Measurements from ENCODE around the gene ABCD4. TPM values are rescaled to one million over a fixed set of nuclear protein-coding genes. Genes with fewer than 3 reads are reported as not detected.

ABCD4 gene
- total and polyA plus RNA-seq, 2 donors (not counting 3 experiments of a cell fraction or from before 2014, with no cell fraction given): 58.2 to 84.2 TPM

- Histone ChIP-seq H3K27ac (ENCODE audit: insufficient read depth, low read depth, low read length) (no peak overlapping the region), H3K27me3 (ENCODE audit: control insufficient read depth in 2 of 2, insufficient read depth in 2 of 2, low read length in 2 of 2) (peaks cover 57 to 58% of the 10 kb centered on the region in 2 experiments), H2AFZ (ENCODE audit: low read depth, low read length) (no peak overlapping the region), H3K9ac (replicated peaks; ENCODE audit: extremely low read depth, insufficient read depth, low read length) (no peak overlapping the region), H3K4me2 (ENCODE audit: insufficient read depth, low read length) (no peak overlapping the region), H4K20me1 (replicated peaks; ENCODE audit: control insufficient read depth, extremely low read depth, insufficient read depth, low read length) (no peaks in the 10 kb centered on the region), H3K9me1 (replicated peaks; ENCODE audit: control insufficient read depth, extremely low read depth, insufficient read depth, low read length) (no peaks in the 10 kb centered on the region), H3K4me3 (replicated peaks in 1 of 3; ENCODE audit: insufficient read depth in 1 of 3, low read depth in 1 of 3, low read length in 3 of 3) (no peak overlapping the region), H3K36me3 (ENCODE audit: control insufficient read depth in 2 of 2, extremely low read depth in 1 of 2, insufficient read depth in 2 of 2, low read length in 2 of 2) (no peaks in the 10 kb centered on the region), H3K4me1 (ENCODE audit: control insufficient read depth, extremely low read depth, insufficient read depth, low read length) (peaks cover 3% of the 10 kb centered on the region), H3K79me2 (ENCODE audit: control insufficient read depth, insufficient read depth, low read length) (no peaks in the 10 kb centered on the region), H3K9me3 (replicated peaks; ENCODE audit: control insufficient read depth, insufficient read depth, low read length) (no peaks in the 10 kb centered on the region)
- intact Hi-C loops (cut with micrococcal nuclease): no loop called here
- no TSS peak for BruUV-seq (replicated peaks)
- POLR2A ChIA-PET: no interaction called here
- TF ChIP-seq CTCF (IDR thresholded peaks at IDR 0.05; ENCODE audit: extremely low read depth in 1 of 2, insufficient read depth in 1 of 2, low read depth in 1 of 2, low read length in 2 of 2): no peak
- no peak for TF ChIP-seq MYC (IDR thresholded peaks at IDR 0.05; ENCODE audit: low read depth, low read length)
- TF ChIP-seq GATA2 (IDR thresholded peaks at IDR 0.05; ENCODE audit: insufficient read depth, insufficient read length, low read depth, low read length): no peak
- TF ChIP-seq POLR2A (IDR thresholded peaks at IDR 0.05; ENCODE audit: low read depth, low read length): no peak
- dilution Hi-C loops (cut with MboI; ENCODE audit: extremely low pct_ligation_motif_present, low sequenced_read_pairs): no loop called here
- CTCF ChIA-PET: interaction anchor here (0.9 to 1.2 kb wide), 2 partner anchors 14 to 16 kb away, joined by 3 read pairs; no protein-coding TSS in a partner anchor
- no peak for DNase-seq (ENCODE audit: low read depth, low spot score)
- FAIRE-seq: no peak
Measured at GRCh38 chr14:74237441-74237840, 65.3 kb downstream of the ABCD4 start.

Other genes with a start within 250 kb of the ABCD4 start
- 7.3 and 10.2 TPM in 2 replicates for gene ALDH6A1, start 218.5 kb downstream of the ABCD4 start, total RNA-seq
- gene ALDH6A1, start 218.5 kb downstream of the ABCD4 start, polyA plus RNA-seq: 5.1 and 5.2 TPM in 2 replicates
- gene LIN52, start 218.0 kb downstream of the ABCD4 start, total RNA-seq: 9.7 and 10.5 TPM in 2 replicates
- 4.8 and 6.6 TPM in 2 replicates for gene LIN52, start 218.0 kb downstream of the ABCD4 start, polyA plus RNA-seq
- not detected in 2 replicates for gene VSX2, start 63.5 kb downstream of the ABCD4 start, total RNA-seq
- not detected in 2 replicates for gene VSX2, start 63.5 kb downstream of the ABCD4 start, polyA plus RNA-seq
- gene VRTN, start 45.5 kb upstream of the ABCD4 start, total RNA-seq: not detected in 2 replicates
- gene VRTN, start 45.5 kb upstream of the ABCD4 start, polyA plus RNA-seq: 0.02 and 0.03 TPM in 2 replicates
- gene SYNDIG1L, start 123.3 kb upstream of the ABCD4 start, total RNA-seq: not detected in 2 replicates
- not detected in 2 replicates for gene SYNDIG1L, start 123.3 kb upstream of the ABCD4 start, polyA plus RNA-seq
- gene NPC2, start 190.4 kb upstream of the ABCD4 start, total RNA-seq: 203 and 238 TPM in 2 replicates
- gene NPC2, start 190.4 kb upstream of the ABCD4 start, polyA plus RNA-seq: 405 and 406 TPM in 2 replicates
- gene ISCA2, start 190.8 kb upstream of the ABCD4 start, total RNA-seq: 21.7 and 22.6 TPM in 2 replicates
- 25.7 and 29.6 TPM in 2 replicates for gene ISCA2, start 190.8 kb upstream of the ABCD4 start, polyA plus RNA-seq